ENCODE measurements around the gene DCAF12L2. TPM values are rescaled to one million over a fixed set of nuclear protein-coding genes. Genes with fewer than 3 reads are reported as not detected.

The DCAF12L2 gene
- polyA plus RNA-seq, 1 donor, result 0.57 TPM

- DNase-seq, result no peak
- Histone ChIP-seq H3K9me3 (ENCODE audit: control insufficient read depth, low read depth, low read length) (no peaks in the 10 kb centered on the region), H3K27me3 (ENCODE audit: control insufficient read depth, insufficient read depth, low read length) (no peaks in the 10 kb centered on the region), H3K4me3 (ENCODE audit: low read length) (no peak overlapping the region), H3K4me1 (ENCODE audit: control insufficient read depth, insufficient read depth, low read length) (no peaks in the 10 kb centered on the region), H3K27ac (ENCODE audit: low read length) (no peak overlapping the region), H3K36me3 (ENCODE audit: control insufficient read depth, insufficient read depth, low read length) (no peaks in the 10 kb centered on the region)
- no CpG with 5 or more reads among the region's 1 CpG for WGBS (ENCODE audit: insufficient coverage, low lambda C conversion rate)
Observed at GRCh38 chrX:126137899-126138298, 28.2 kb downstream of the DCAF12L2 start.

- Histone ChIP-seq H3K27ac (ENCODE audit: low read length) (no peak overlapping the region), H3K27me3 (ENCODE audit: control insufficient read depth, insufficient read depth, low read length) (no peaks in the 10 kb centered on the region), H3K36me3 (ENCODE audit: control insufficient read depth, insufficient read depth, low read length) (no peaks in the 10 kb centered on the region), H3K9me3 (ENCODE audit: control insufficient read depth, low read depth, low read length) (no peaks in the 10 kb centered on the region), H3K4me1 (ENCODE audit: control insufficient read depth, insufficient read depth, low read length) (no peaks in the 10 kb centered on the region), H3K4me3 (ENCODE audit: low read length) (no peak overlapping the region)
- no CpG with 5 or more reads among the region's 2 CpGs for WGBS (ENCODE audit: insufficient coverage, low lambda C conversion rate)
- DNase-seq, result no peak
Observed at GRCh38 chrX:126124721-126125120, 41.4 kb downstream of the DCAF12L2 start.
